ENCODE data around the gene TRMT10A.

Gene TRMT10A, protein sequence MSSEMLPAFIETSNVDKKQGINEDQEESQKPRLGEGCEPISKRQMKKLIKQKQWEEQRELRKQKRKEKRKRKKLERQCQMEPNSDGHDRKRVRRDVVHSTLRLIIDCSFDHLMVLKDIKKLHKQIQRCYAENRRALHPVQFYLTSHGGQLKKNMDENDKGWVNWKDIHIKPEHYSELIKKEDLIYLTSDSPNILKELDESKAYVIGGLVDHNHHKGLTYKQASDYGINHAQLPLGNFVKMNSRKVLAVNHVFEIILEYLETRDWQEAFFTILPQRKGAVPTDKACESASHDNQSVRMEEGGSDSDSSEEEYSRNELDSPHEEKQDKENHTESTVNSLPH
- 2.2 to 9.9 (median 6.1) reads per million in 18 experiments for total RNA-seq

DNA sequence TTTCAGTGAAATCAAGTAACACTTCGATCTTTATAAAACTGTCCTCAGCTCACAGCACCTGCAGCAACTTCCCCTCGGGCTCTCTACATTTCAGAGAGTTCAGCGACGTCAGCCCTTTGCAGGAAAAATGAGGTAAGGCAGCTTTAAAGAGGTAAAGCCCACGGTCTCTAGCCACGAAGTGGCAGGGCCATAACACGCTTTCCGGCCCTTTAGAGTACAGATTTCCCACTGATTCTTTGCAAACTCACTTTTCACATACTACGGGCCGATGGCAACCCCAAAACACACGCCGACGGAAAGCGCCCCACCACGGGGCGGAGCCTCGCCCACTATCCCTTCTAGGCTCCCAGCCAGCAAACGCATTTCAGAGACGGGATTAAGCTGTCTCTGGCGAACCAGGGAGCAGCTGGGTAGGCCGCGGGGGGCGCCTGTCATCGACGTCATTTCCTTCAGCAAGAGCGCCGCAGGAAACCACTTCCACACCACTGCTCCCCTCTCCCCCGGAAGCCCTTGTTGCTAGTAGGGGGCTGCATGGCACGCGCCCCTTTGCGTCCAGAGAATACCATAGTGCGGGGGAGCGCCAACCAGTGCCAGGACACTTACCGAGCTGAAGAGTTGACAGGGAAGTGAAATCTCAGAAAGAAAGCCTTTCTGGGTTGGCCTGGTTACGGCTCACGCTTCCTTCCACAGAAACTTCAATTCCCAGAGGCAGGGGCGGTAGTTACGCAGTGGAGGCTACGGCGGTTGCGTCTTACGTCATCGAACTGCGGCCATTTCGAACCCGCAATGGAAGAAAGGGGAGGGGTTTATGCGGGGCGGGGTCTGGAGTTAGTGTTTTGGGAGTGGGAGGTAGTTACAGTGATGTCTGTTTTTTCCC, at the start of gene TRMT10A:
Gene TRMT10A (minus strand): TSS at position 730 of the 877 bp plus-strand sequence. CDS start 4,701 bp downstream, outside the sequence.
- DNase-seq: peak; percentile 98 to 99

DNA sequence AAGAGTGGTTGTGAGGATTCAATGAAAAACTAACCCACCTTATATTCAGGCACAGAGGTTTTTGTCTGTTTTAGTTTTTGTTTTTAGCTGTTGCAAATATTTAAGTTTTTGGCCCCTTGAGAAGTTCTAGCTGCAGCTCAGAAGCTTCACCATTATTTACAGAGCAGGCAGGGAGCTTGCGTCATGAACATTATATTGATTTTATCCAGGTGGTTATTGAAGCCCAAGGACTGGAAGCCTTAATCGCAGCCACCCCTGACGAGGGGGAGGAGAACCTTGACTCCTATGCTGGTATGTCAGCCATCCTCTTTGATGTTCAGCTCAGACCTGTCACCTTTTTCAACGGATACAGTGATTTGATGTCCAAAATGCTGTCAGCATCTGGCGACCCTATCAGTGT, 48.9 kb upstream of the TRMT10A start:
- DNase-seq: no peak

DNA sequence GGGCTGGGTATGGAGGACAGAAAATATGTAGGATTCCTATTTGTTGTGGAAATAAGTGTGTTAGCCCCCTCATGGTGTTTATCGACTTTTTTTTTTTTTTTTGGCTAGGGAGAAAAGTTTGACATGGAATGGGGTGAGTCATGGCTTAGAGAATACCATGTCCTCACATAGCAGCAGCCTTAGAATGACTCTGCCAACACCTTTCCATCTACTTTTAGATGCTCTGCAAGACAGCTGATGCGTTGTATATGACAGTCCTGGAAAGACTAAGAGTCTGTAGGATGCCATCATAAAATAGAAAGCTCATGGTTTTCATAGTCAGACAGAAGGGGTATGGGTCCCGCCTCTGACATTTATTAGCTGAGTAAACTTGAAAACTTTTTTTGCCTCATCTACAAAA, 48.4 kb upstream of the TRMT10A start:
- DNase-seq: no peak

DNA sequence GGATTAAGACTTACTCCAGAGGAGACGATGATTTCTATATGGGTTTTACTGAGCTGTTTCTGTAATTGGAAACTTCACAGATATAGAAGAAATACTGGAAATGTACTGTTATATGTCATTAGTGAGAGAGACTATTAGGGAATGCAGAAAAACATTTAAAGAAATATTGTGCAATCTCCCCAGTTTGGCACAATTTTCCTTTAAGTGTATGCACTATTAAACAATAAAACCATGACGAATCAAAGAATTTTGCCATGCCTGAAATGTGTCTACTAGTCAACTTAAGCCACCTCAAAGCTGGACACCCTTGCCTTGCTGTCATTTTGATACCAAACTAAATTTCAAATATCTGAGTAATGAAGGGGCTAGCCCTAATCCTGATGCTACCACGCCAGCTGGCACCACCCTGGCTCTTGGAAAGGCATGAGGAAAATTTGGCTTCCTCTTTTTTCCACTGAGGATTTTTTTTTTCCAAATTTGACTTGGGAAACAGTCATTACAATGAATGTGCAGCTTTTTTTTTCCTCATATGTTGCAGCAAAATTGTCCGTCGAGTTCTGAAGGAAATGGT, 46.9 kb upstream of the TRMT10A start:
- DNase-seq: no peak

DNA sequence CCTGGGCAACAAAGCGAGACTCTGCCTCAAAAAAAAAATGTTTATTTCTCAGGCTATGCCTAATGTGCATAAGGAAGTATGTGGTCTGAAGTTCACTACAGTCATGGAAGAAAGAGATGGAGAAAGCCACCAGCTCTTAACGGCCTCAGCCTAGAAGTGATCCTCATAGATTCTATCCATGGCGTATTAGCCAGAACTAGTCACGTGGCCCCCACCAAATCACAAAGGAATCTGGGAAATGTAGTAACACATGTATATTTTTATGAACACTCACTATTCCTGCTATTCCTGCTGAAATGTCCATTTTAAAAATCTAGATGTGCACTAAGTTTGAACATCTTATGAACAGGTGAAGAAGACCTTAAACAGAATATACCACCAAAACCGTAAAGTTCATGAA, 44.6 kb upstream of the TRMT10A start:
- DNase-seq: no peak

GRCh38 chr4:99606716-99607115, 42.9 kb upstream of the TRMT10A start:
- no peak for DNase-seq

- no peak for DNase-seq
These were observed 31.0 kb upstream of the TRMT10A start for GRCh38 chr4:99594818-99595217.

GRCh38 chr4:99593781-99594641, 30.2 kb upstream of the TRMT10A start:
- DNase-seq: no peak

GRCh38 chr4:99591757-99592156, 27.9 kb upstream of the TRMT10A start:
- no peak for DNase-seq

DNA sequence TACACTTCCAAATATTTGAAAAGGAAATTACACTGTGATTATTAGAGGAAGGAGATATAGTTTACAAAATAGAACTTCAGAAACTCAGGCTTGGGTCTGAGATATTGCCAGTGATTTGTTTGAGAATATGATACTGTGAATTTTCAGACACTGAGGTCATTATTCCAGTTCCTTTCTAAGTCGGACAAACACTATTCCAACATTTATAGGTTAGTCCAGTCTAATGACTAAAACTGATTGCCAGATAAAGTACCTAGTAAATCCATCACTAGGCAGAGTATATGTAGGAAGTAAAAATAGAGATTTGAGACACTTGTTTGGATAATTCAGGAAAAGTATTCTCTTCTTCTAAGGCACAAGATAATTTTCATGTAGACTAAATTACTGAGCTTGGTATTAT, 24.0 kb upstream of the TRMT10A start:
- no peak for DNase-seq

GRCh38 chr4:99587309-99587708, 23.5 kb upstream of the TRMT10A start:
- DNase-seq: no peak

DNA sequence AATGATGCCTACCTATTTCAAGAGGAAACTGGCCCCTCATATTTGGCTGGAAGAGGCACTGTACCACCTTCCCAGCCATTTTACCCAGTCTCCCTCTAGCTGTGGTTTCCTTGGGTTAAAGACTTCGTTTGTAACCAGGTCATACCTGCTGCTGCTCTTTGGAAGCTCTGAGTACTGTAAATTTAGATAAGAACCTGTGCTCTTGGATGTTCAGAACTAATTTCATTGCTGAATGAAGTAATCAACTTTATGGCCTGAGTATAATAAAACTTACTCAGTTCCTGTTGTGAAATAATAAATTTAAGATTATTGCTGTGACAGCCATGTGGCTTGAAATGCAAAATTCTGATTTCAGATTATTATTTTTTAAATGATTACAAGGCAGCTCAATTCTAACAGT, 23.0 kb upstream of the TRMT10A start:
- no peak for DNase-seq

- no peak for DNase-seq
These were observed 22.5 kb upstream of the TRMT10A start for GRCh38 chr4:99586322-99586721.

DNA sequence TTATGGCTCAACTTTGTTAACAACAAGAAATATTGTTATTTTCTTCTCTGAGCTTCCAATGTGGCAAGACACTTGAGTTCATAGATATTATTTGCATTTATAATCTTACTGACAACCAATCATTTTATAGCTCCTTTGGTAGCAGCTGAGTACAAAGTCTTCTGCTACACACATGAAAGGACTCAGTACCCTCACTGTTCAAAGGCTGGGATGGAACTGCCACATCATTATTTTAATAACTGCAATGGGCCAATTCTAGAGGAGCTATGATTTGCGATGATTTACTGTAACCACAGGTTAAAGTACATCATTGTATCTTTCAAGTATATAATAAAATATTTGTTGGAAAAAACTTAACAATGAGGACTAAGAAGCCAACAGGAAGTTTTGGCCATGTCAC, 21.7 kb upstream of the TRMT10A start:
- no peak for DNase-seq

GRCh38 chr4:99578714-99579113, 14.9 kb upstream of the TRMT10A start:
- DNase-seq: no peak

- no peak for DNase-seq
These were observed 10.9 kb upstream of the TRMT10A start, which contains the start of gene MTTP for GRCh38 chr4:99574530-99575324. Gene MTTP (plus strand): TSS chr4:99574824. CDS start chr4:99574910, 86 bp downstream.

DNA sequence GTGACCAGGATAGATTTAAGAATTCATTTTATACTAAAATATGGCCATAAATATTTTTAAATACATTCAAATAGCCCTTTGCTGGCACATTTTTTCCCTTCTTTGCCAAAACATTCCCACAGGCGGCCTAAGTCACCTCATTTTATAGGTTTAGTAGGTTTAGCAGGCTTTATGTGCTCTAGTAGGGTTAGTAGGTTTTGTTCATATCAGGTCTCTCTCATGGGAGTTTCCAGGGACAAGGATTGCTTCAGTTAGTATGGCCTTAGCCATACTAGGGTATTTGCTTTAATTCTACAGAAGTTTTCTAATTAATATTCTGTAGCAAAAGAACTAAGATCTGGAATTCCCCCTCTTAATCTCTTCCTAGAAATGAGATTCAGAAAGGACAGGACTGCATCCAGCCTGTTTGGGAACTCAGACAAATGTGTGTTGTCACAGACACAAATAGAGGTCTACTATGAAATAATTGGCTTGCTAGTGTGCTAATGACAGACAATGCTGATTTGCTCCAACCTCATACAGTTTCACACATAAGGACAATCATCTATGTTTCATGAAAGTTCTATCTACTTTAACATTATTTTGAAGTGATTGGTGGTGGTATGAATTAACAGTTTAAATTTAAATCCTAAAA, 10.0 kb upstream of the TRMT10A start:
- no peak for DNase-seq

DNA sequence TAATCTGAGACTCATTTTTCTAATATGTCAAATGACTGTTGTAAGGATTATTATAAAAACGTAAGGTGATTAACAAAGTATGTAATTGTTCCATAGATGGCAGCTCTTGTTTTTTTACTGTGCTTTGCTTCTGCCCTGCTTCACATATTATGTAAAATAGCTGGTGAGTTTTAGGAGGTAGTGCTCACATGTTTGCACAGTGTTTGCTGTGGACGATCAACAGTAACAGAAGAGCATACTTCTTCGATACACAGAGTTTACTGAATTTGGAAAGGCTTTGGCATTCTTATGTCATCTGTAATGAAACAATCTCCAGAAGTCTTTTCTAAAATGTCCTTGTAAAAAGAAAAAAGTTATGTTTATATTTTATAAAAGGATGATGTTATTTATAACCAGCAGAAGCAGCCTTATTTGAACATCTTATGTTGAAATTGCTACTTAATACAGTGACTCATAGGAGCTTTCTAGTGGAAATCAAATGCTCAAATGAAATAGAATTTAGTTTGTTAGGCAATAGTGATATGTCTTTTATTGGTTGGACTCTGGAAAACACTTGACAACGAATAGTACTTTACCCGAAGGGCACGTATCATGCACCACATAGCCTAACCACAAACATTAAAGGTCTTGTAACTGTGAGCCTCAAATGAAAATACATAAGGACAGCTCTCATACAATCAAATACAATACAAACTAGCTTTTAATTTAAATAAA, 8.8 kb upstream of the TRMT10A start:
- DNase-seq: no peak

- DNase-seq: no peak
These were observed 8.0 kb upstream of the TRMT10A start for GRCh38 chr4:99571883-99572282.

GRCh38 chr4:99564921-99565320, 1.1 kb upstream of the TRMT10A start:
- no peak for DNase-seq

All from inflammatory macrophage (primary cell).